ENCODE data around the gene GLIPR2. TPM values are rescaled to one million over a fixed set of nuclear protein-coding genes. Genes with fewer than 3 reads are reported as not detected.
"Not testable (repeated sequence)": the region's sequence is repeated elsewhere in the genome, so short reads cannot be mapped to it uniquely, and the experiment has no call there.

GLIPR2 gene
- total and polyA plus RNA-seq, 3 donors from 2014 or later: 3.5 to 19.6 (median 3.9) TPM

GRCh38 chr9:36126016-36126730 is 10.4 kb upstream of the GLIPR2 start:
- Histone ChIP-seq H3K4me1 (peaks cover 3% of the 10 kb centered on the region), H3K4me3 (no peak overlapping the region), H3K36me3 (ENCODE audit: low read depth, missing control alignments) (no peaks in the 10 kb centered on the region), H3K27ac (no peak overlapping the region), H3K9me3 (no peaks in the 10 kb centered on the region), H3K27me3 (no peaks in the 10 kb centered on the region)
- intact Hi-C loops (cut with DNase I; ENCODE audit: low total_unique reads): no loop called here
- 62 to 63% methylated on average over 7 of the region's 7 CpGs for WGBS, 2 donors
- TF ChIP-seq CTCF (IDR thresholded peaks at IDR 0.05) (no peak), POLR2A (IDR thresholded peaks at IDR 0.05) (no peak)
- DNase-seq: no peak

DNA sequence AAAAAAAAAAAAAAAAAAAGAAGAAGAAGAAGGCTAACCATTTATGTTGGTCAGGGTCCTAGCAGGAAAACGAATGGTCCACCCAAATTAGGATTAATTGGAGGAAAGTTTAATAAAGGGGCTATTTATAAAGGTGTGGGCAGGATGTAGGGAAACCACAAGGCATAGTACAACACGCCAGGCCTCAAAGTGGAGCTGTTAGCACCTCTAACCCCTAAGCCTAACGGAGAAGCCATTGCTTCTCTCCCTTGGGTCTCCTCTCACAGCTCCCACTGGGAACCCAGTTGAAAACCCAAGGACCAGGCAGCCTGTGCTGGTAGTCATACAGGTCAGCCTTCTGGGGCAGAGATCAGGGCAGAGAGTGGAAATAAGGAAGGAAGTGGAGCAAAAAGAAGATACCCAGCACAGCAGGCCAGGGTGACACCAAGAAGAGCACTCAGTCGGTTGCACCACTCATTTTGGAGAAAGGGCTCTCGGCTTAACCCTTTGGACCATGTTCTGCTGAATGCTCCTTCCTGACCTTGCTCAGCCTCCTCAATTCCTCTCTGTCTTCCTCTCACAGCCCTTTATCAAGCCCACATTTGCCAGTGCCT is 8.8 kb upstream of the GLIPR2 start:
- Histone ChIP-seq H3K27ac (no peak overlapping the region), H3K27me3 (no peaks in the 10 kb centered on the region), H3K4me1 (peaks cover 3% of the 10 kb centered on the region), H3K4me3 (no peak overlapping the region), H3K36me3 (ENCODE audit: low read depth, missing control alignments) (no peaks in the 10 kb centered on the region), H3K9me3 (no peaks in the 10 kb centered on the region)
- intact Hi-C loops (cut with DNase I; ENCODE audit: low total_unique reads): no loop called here
- no peak for DNase-seq
- WGBS, 2 donors: 79 to 82% methylated on average over 5 of the region's 5 CpGs
- TF ChIP-seq POLR2A (IDR thresholded peaks at IDR 0.05) (no peak), CTCF (IDR thresholded peaks at IDR 0.05) (no peak)

DNA sequence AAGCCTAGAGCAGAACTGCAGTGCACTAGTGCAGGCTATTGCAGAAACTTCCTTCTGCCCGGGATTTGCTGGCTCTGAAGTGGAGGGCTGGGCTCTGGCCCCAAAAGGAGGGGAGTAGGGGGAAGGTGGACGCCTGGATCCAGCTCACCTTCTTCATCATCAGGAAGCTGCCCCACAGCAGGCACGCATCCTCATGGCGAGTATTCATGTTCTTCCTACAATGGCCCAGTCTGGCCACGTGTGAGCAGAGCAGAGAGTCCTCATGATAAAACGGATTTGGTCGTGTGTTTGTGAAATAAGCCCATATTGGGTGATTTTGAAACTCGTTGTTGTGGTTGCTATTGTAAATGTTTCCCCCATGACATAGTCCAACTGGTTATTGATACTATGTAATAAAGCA is 8.2 kb upstream of the GLIPR2 start:
- Histone ChIP-seq H3K27me3 (no peaks in the 10 kb centered on the region), H3K9me3 (no peaks in the 10 kb centered on the region), H3K4me3 (no peak overlapping the region), H3K36me3 (ENCODE audit: low read depth, missing control alignments) (no peaks in the 10 kb centered on the region), H3K4me1 (peaks cover 3% of the 10 kb centered on the region), H3K27ac (no peak overlapping the region)
- TF ChIP-seq POLR2A (IDR thresholded peaks at IDR 0.05) (no peak), CTCF (IDR thresholded peaks at IDR 0.05) (no peak)
- DNase-seq: no peak
- WGBS, 2 donors: 48 to 65% methylated on average over 8 of the region's 8 CpGs
- intact Hi-C loops (cut with DNase I; ENCODE audit: low total_unique reads): no loop called here

DNA sequence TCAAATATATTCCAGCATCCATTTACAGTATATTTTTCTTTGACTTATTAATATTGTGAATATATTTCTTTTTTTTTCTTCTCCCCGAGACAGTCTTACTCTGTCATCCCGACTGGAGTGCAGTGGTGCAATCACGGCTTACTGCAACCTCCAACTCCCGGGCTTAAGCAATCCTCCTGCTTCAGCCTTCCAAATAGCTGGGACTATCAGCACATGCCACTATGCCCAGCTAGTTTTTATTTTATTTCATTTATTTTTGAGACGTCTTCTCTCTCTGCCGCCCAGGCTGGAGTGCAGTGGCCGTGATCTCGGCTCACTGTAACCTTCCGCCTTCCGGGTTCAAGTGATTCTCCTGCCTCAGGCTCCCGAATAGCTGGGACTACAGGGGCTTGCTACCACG is 7.4 kb upstream of the GLIPR2 start:
- H3K36me3 ChIP-seq (ENCODE audit: low read depth, missing control alignments): no peaks in the 10 kb centered on the region
- H3K4me1 ChIP-seq: peaks cover 3% of the 10 kb centered on the region
- DNase-seq: no peak
- H3K9me3 ChIP-seq: no peaks in the 10 kb centered on the region
- WGBS, 2 donors: 60 to 76% methylated on average over 12 of the region's 12 CpGs
- no peaks in the 10 kb centered on the region for H3K27me3 ChIP-seq
- TF ChIP-seq CTCF (IDR thresholded peaks at IDR 0.05): no peak
- TF ChIP-seq POLR2A (IDR thresholded peaks at IDR 0.05): no peak
- no peak overlapping the region for H3K27ac ChIP-seq
- intact Hi-C loops (cut with DNase I; ENCODE audit: low total_unique reads): no loop called here
- peak overlapping the region; percentile 39 to 55 for H3K4me3 ChIP-seq

DNA sequence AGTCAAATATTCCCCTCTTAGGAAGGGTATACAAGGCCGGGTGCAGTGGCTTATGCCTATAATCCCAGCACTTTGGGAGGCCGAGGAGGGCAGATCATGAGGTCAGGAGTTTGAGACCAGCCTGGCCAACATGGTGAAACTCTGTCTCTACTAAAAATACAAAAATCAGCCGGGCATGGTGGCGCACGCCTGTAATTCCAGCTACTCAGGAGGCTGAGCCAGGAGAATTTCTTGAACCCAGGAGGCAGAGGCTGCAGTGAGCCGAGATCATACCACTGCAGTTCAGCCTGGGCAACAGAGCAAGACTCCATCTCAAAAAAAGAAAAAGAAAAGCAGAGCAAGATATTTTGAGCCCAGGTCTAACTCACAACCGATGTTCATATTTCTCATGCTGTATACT is 4.9 kb upstream of the GLIPR2 start:
- intact Hi-C loops (cut with DNase I; ENCODE audit: low total_unique reads); DNase-seq; H3K27ac ChIP-seq; H3K4me1 ChIP-seq; H3K27me3 ChIP-seq; H3K4me3 ChIP-seq; H3K36me3 ChIP-seq (ENCODE audit: low read depth, missing control alignments); H3K9me3 ChIP-seq: not testable (repeated sequence)
- WGBS, 2 donors: 94% methylated on average over 7 of the region's 7 CpGs
